GM19438 (cell line): ENCODE results near the gene AICDA.
"Not testable (repeated sequence)": the region's sequence is repeated elsewhere in the genome, so short reads cannot be mapped to it uniquely, and the experiment has no call there.

Source experiments
- ATAC-seq: cut with Tn5 transposase; IDR thresholded peaks from one replicate; pipeline ENCODE4 v1.9.1; 2021; ENCODE audit warnings: low read depth; ENCODE audit not compliant: unreplicated experiment

The AICDA gene

DNA sequence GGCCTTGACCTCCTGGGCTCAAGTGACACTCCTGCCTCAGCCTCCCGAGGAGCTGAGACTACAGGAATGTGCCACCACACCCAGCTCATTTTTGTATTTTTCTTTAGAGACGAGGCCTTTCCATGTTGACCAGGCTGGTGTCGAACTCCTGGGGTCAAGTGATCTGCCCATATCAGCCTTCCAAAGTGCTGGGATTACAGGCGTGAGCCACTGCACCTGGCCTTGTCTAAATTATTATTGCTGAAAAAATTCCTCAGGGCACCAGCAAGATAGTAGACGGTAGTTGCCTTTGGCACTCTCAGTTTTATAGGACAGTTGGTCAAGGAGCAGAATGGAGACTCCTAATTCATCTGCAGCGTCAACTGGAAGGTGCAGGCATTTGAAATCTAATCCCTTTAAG is 2.5 kb upstream of the AICDA start:
- no peak for ATAC-seq

DNA sequence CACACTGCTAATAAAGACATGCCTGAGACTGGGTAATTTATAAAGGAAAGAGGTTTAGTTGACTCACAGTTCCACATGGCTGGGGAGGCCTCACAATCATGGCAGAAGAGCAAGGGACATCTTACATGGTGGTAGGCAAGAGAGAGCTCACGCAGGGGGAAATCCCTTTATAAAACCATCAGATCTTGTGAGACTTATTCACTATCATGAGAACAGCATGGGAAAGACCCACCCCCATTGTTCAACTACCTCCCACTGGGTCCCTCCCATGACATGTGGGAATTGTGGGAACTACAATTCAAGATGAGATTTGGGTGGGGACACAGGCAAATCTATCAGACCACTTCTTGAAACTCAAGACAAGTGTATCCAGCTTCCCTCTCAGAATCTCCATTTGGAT is 1.2 kb upstream of the AICDA start:
- ATAC-seq, result not testable (repeated sequence)

- no peak for ATAC-seq
Measured at GRCh38 chr12:8609061-8609570, 3.5 kb downstream of the AICDA start.

DNA sequence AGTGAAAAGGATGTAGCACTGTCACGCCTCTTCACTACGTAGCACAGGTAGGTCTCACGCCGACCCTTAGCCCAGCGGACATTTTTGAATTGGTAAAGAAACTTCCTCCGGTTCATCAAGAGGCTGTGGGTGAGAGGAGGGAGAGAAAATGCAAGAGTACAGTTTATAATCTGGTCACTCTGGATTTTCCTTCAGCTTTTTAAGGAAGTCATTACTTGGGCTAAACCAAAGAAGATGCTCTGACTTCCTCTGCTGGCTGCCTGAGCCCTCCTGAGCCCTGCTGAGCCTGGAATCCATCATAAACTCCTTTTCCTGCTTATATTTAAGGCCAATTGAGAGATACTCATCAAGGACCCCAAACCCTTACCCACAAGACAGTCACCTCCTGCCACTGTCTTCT is 5.8 kb downstream of the AICDA start:
- ATAC-seq, result no peak

DNA sequence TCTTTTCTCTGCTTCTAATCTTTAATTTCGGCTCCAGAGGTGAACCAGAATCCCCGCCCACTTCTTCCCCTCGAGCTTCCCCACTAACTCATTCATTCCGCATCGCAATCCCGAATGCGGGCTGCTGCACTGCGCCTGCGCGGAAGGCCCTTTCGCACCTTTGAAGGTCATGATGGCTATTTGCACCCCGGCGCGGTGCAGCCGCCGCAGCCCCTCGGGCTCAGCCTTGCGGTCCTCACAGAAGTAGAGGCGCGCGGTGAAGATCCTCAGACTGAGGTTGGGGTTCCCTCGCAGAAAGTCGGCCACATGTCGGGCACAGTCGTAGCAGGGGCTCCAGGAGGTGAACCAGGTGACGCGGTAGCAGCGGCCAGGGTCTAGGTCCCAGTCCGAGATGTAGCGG is 7.6 kb downstream of the AICDA start:
- ATAC-seq, result no peak

DNA sequence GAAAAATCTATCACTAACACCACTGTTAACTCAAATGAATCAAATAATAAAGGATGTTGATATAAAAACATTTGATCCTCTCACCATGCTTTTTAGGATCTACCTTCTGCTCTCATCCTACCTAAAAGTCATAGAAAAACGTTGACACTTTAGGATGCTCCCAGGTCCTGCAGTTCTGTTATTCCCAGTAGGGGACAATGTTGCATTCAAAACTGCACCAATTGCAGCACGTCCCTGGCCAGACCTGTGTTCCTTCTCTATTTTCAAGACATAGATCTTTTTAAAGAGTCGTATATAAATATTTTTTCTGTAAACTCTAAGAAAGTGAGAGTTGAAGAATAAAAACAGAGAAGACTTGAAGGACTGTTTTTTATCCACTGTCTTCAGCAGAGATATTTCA is 8.8 kb downstream of the AICDA start:
- no peak for ATAC-seq

DNA sequence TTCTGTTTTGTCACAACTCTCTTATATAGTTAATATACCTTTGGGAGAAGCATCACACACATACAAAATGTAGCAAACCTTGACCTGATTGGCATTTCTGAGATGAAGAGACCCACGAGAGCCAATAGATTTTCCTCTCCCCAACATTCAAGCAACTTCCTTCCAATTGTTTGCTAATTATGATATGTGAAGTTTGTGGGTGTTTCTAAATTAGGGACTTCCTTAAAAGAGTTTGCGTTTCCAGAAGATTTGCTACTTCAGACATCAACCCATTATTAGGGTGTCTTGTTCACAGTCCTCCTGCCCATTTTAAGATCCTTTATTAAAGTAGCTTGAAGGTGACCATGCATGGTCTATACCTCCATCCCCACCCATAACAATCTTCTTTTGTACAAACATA is 9.4 kb downstream of the AICDA start:
- no peak for ATAC-seq

DNA sequence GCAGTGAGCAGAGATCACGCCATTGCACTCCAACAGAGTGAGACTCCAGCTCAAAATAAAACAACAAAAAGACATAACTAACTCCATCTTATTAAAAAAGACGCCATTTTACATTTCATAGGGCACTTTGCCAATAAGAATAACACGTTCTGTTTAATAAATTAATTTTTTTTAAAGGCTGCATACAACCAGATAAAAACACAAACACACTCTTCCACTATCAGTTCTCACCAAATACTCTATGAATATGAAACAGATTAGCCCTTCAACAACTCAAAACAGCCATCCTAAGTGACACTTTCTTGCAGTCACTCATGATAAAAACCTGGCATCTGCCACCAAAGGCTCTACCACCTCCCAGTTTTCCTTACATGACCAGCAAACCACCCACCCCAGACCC is 16.1 kb downstream of the AICDA start:
- no peak for ATAC-seq

DNA sequence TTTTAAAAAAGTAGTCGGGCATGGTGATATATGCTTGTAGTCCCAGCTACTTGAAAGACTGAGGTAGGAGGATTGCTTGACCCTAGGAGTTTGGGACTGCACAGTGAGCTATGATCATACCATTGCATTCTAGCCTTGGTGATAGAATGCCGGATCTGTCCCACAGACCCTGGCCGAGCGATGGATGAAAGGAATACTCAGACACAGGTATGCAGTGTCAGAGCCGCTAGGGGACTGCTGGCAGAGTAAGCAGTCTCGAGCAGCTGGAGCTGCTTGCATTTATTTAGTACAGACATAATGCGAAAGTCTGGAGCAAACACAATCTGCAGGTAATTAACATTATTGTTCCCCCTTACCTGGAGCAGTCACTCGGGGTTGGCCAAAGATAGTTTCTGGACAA is 18.6 kb downstream of the AICDA start:
- ATAC-seq, result no peak

DNA sequence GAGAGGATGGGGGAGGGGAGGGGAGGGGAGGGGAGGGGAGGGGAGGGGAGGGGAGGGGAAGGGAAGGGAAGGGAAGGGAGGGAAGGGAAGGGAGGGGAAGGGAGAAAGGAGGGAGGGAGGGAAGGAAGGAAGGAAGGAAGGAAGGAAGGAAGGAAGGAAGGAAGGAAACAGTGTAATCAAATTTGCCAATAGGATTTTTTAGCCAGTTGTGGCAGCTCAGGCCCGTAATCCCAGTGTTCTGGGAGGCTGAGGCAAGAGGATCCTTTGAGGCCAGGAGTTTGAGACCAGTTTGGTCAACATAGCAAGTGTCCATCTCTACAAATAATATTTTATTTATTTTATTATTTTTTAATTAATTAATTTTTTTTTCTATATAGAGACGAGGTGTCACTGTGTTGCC is 19.4 kb downstream of the AICDA start:
- no peak for ATAC-seq

DNA sequence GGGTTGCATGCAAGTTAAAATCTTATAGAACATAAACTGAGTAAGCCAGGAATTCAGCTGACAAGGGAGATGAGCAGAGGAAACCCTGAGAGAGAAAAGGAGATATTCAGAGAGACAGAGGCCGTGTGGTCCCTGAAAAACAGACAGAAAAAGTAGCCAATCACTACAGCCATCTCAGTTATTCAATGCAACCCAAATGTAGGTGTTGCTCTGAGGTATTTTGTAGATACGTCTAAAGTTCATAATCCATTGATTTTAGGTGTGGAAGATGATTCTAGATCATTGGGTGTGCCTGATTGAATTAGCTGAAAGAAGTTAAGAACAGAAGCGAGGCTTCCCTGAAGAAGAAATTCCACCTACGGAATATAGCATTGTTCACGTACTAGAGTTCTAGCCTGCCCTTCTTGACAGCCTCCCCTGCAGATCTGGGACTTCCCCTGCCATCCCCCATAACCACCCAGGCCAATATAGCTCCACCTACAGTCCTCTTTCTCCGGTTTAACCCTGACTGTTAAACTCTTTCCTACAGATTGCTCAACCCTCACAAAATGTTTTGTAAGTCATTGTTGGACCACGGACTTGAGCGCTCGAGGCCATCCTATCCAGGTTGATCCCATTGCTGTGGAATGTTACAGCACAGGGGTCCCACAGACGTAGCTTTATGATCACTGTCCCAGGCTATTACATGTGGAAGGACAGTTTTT is 21.7 kb downstream of the AICDA start:
- ATAC-seq, result peak; percentile 81

DNA sequence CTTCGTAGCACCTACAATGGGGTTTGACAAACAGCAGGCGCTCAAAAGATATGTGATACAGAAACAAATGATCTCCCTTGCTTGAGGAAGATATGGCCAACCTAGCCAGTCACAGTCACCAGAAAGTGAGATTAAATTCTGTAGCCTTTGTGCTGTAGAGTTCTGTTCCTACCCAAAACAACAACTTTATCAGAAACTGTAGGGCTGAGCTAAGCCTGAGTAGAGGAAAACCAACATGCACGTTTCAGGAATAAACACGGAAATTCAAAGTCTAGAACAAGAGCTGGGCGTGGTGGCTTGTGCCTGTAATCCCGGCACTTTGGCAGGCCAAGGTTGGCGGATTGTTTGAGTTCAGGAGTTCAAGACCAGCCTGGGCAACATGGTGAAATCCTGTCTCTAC is 23.0 kb downstream of the AICDA start:
- ATAC-seq, result no peak

GRCh38 chr12:8584478-8584877 is 28.2 kb downstream of the AICDA start:
- ATAC-seq, result not testable (repeated sequence)

DNA sequence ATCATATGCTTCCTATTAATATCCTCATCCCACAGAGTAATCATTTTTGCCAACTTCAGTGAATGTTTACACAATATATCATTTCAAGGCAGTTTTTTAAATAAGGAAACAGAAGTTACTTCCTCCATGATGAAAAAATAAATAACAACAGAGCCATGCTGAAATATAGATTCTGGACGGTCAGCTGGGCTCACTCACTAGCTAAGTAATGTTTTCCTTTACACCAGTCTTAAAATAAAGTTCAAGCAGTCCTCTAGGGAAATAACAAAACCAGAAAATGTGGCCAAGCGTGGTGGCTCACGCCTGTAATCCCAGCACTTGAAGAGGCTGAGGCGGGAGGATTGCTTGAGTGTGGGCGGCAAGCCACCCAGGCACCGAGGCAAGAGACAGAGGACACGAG is 28.7 kb downstream of the AICDA start:
- ATAC-seq, result no peak

DNA sequence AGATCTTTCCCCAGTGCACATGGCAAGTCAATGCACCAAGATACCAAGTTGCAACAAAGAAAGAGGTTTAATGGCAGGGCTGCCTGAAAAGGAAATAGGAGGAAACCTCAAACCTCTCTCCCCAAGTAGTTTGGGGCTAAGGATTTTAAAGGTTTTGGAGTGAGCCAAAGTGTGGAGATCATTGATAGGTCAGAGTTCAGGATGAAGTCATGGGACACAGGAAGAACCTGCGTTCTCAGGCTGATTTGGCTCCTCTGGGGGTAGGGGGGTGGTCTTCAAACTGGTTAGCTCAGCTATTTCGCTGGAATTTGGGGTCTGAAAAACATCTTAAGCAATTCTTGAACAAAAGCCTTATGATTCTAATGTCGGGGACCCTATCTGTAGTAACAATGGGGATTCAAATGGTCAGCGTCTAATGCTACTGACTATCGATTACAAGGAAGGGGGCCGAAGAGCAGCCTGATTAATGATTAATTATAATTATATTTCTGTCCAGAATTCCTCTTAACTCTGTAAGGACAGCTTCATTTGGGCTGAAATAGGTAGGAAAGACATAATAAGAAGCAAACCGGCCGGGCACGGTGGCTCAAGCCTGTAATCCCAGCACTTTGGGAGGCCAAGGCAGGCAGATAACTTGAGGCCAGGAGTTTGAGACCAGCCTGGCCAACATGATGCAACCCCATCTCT is 31.4 kb downstream of the AICDA start:
- ATAC-seq, result no peak

DNA sequence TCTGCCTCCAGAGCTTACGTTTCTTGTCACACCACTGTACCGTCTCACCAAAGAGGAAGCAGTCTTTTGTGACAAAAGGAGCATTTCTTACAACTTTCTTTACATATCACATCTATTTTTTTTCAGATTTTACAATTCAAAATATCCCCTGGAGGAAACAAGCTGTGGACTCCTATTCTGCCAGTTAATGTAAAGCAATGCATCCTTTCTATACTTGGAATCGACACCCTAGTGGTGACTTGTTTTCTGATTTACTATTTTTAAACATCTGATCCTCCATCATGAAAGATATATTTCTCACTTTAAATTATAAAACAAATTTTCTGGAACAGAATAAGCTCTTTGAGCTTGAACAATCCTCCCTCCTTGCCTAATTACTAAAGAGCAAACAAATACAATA is 34.8 kb downstream of the AICDA start:
- no peak for ATAC-seq

DNA sequence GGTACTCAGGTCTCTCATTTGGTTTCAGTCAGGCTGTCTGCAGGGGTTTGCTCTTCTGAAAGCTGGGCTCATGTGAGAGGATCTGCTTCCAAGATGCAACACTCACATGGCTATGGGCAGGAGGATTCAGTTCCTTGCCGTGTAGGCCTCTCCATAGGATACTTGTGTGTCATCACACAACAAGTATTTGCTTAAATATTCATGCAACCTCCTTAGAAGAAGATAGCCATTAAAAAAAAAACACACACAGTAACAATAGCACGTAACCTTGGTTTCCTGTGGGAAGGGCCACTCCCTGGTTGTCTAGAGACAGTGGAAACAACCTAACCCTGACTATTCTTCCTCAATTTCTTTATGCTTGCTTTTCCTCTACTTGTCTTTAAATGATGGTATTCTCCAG is 40.2 kb downstream of the AICDA start:
- no peak for ATAC-seq

DNA sequence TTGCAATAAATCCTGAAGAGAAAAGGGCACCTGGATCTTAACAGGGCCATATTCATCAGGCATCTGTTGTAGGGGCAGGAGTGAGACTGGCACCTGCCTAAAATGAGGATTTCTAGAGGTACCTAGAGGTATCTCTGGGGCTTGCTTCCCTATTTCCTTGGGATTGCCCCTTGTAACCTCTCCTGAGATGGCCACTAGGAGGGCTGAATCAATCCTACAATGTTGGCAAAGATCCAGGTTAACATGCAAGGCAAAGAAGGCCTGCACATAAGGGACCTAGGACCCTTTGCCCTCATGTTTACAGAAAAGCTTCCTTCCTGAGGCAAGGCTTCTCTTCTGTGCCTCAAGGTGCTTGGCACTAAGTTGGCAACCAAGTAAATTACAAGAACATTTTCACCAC is 46.1 kb downstream of the AICDA start:
- no peak for ATAC-seq

DNA sequence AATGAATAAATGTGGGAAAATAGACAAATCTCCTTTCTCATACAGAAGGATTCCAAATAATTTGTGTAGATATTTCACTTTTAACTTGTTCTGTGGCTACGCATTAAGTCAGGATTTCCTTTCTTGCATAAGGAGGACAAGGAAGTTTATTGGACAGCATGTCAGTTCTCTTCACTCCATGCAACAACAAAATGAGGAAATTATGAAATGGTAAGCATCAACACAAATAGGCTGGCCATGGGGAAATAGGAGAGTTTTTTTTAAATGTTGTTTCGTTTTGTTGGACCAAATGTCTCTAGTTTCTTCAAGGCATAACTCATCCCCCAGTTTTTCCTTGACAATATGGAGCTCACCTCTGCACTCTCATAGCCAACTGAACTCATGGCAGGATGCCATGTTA is 46.6 kb downstream of the AICDA start:
- ATAC-seq, result not testable (repeated sequence)

DNA sequence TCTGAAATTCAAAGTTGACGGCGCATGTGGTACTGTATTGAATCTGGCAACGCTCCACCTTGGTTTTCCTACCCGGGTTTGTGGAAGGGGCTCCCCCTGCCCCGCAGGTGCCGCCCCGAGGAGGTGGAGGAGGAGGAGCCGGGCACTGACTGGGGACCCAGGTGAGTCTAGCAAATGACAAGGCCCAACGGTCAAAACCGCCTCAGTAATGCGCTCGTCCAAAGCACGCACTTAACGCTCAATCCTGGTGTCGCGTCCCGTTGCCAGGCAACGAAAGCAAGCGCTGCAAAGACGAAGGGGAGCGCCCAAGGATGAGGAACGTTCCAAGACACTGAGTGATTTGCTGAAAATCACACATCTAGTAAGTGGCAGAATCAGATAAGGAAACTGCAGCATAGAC is 48.0 kb downstream of the AICDA start:
- ATAC-seq, result no peak

DNA sequence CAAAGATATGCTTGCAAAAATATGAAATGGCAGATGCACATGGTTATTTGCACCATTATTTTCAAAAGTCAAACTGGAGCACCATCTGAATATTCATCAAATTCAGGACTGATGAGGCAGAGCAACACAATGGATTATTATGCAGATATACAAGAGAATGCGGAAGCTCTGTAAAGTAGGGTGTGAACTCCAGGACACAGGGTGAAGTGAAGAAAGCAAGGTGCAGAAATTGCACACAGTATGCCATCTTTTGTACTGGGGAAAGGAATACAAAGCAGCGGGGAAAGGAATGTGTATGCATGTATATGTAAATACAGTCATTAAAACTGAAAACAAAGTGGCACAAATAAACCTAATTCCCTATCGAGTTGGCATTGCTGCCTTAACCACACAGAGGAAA is 49.3 kb downstream of the AICDA start:
- no peak for ATAC-seq

- no peak for ATAC-seq
Measured at GRCh38 chr12:8562310-8562709, 50.3 kb downstream of the AICDA start.
